GM12878 (cell line): ENCODE data around the gene COX15. TPM values are rescaled to one million over a fixed set of nuclear protein-coding genes. Genes with fewer than 3 reads are reported as not detected.

Source experiments
- BCL11A ChIP-seq: IDR thresholded peaks from 2 replicates; pipeline ENCODE4 v1.6.1; 2011; ENCODE audit warnings: low read depth, low read length
- BRCA1 ChIP-seq: IDR thresholded peaks from 2 replicates; pipeline ENCODE4 v1.6.1; 2011; ENCODE audit warnings: low read depth, low read length, improper control_type of control experiment
- CBX5 ChIP-seq: sonication (generic); IDR thresholded peaks from 2 replicates; pipeline ENCODE4 v1.6.1; 2016; ENCODE audit warnings: low read depth, moderate library complexity, mild to moderate bottlenecking, inconsistent platforms
- HCFC1 ChIP-seq: fragments of 150-350 bp; IDR thresholded peaks from 2 replicates; pipeline ENCODE4 v1.6.1; 2014; ENCODE audit warnings: low read length
- IRF4 ChIP-seq: IDR thresholded peaks from 2 replicates; pipeline ENCODE4 v1.6.1; 2011; ENCODE audit warnings: low read depth, low read length
- NR2C2 ChIP-seq: IDR thresholded peaks from 2 replicates; pipeline ENCODE4 v1.6.1; 2011; ENCODE audit warnings: borderline replicate concordance, low read depth; ENCODE audit not compliant: control insufficient read depth, insufficient read length
- STAT1 ChIP-seq: fragments of 450-650 bp; conservative IDR thresholded peaks from 2 replicates; pipeline ENCODE4 v1.6.1; 2014; ENCODE audit warnings: antibody characterized with exemption, mild to moderate bottlenecking
- ZBED1 ChIP-seq: IDR thresholded peaks from 2 replicates; pipeline ENCODE4 v1.6.1; 2016; ENCODE audit warnings: borderline replicate concordance
- ZNF384 ChIP-seq: IDR thresholded peaks from 2 replicates; pipeline ENCODE4 v1.6.1; 2012; ENCODE audit warnings: low read depth, mild to moderate bottlenecking, low read length, improper control_type of control experiment, borderline replicate concordance
- polyA plus RNA-seq, 11 experiments: library from polyadenylated mRNA; depleted of rRNA in 4 of 11; unstranded in 6 of 11; stranded (reverse) in 5 of 11; fragments of >200 nt; fragmentation: Nextera tagmentation in 4 of 11; fragmentation: Illumina TruSeq in 1 of 11; extraction: Ambion mirVana in 4 of 11; extraction: Trizol in 1 of 11; gene quantifications; 1 replicate in 1 of 11; 2 replicates in 10 of 11; pipeline versions ENCODE4 v1.2.1 to v1.2.3, GENCODE V29; 2011 to 2016; ENCODE audit warnings: inconsistent platforms in 2 of 11, missing spikeins in 2 of 11, low read depth in 1 of 11
- total RNA-seq, 4 experiments: library from RNA; depleted of rRNA in 3 of 4; stranded (reverse); fragments of >200 nt in 3 of 4; fragmentation: Illumina TruSeq in 1 of 4; extraction: Trizol in 1 of 4; gene quantifications; 2 replicates each; pipeline versions ENCODE4 v1.2.1 to v1.2.3, GENCODE V29; 2013 to 2021
- TF ChIP-seq, protein P1 (sequence below): fragments of 450-650 bp; formaldehyde crosslinking; IDR thresholded peaks from 2 replicates; pipeline ENCODE4 v1.4.0; 2022; ENCODE audit warnings: mild to moderate bottlenecking, moderate library complexity
- TF ChIP-seq, protein P2 (sequence below): fragments of 450-650 bp; IDR thresholded peaks from 2 replicates; pipeline ENCODE4 v1.6.1; 2017; ENCODE audit warnings: antibody characterized with exemption, mild to moderate bottlenecking, moderate library complexity
- TF ChIP-seq, protein P3 (sequence below): IDR thresholded peaks from 2 replicates; pipeline ENCODE4 v1.6.1; 2012; ENCODE audit warnings: low read depth, low read length, improper control_type of control experiment
- TF ChIP-seq, protein P4 (sequence below), 3 experiments: IDR thresholded peaks in 2 of 3; conservative IDR thresholded peaks in 1 of 3; 2 replicates each; pipeline ENCODE4 v1.5.1; 2011; ENCODE audit warnings: low read depth in 3 of 3, low read length in 3 of 3, mild to moderate bottlenecking in 3 of 3, control low read depth in 2 of 3, moderate library complexity in 2 of 3, inconsistent platforms in 1 of 3, mixed read lengths in 1 of 3; ENCODE audit not compliant: control insufficient read depth in 2 of 3, insufficient read depth in 1 of 3; ENCODE audit errors: extremely low read depth in 1 of 3
- TF ChIP-seq, protein P5 (sequence below): IDR thresholded peaks from 2 replicates; pipeline ENCODE4 v1.6.1; 2012; ENCODE audit warnings: improper control_type of control experiment, low read depth, low read length; ENCODE audit not compliant: insufficient replicate concordance

Gene COX15
- total and polyA plus RNA-seq, 10 of the 15 experiments (the other 5 are each of a cell fraction or from before 2014, with no cell fraction given), result 30.2 to 50.7 (median 38.3) TPM

DNA sequence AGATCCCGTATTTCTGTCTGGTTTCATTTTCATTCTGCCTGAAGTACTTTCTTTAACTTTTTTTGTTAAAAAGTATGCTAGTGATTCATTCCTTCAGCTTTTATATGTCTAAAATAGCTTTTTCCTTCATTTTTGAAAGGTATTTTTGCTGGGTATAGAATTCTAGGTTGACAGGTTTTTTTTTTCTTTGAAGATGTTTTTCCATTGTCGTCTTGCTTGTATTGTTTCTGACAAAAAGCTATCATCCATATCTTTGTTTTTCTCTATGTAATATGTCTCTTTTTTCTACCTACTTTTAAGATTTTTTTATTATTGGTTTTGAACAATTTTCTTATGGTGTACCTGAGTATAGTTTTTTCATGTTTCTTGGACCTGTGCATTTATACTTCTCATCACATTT lies 8.3 kb upstream of the COX15 start (continued):
- TF ChIP-seq, protein P1, sequence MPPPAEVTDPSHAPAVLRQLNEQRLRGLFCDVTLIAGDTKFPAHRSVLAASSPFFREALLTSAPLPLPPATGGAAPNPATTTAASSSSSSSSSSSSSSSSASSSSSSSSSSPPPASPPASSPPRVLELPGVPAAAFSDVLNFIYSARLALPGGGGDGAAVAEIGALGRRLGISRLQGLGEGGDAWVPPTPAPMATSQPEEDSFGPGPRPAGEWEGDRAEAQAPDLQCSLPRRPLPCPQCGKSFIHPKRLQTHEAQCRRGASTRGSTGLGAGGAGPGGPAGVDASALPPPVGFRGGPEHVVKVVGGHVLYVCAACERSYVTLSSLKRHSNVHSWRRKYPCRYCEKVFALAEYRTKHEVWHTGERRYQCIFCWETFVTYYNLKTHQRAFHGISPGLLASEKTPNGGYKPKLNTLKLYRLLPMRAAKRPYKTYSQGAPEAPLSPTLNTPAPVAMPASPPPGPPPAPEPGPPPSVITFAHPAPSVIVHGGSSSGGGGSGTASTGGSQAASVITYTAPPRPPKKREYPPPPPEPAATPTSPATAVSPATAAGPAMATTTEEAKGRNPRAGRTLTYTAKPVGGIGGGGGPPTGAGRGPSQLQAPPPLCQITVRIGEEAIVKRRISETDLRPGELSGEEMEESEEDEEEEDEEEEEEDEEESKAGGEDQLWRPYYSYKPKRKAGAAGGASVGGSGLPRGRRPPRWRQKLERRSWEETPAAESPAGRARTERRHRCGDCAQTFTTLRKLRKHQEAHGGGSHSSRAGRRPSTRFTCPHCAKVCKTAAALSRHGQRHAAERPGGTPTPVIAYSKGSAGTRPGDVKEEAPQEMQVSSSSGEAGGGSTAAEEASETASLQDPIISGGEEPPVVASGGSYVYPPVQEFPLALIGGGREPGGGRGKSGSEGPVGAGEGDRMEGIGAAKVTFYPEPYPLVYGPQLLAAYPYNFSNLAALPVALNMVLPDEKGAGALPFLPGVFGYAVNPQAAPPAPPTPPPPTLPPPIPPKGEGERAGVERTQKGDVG (CRISPR knock-in tag), result no peak
- TF ChIP-seq BCL11A, result no peak
- peak; percentile 28; the same call in 1 of the 2 replicates for TF ChIP-seq ZNF384
- TF ChIP-seq, protein P2, sequence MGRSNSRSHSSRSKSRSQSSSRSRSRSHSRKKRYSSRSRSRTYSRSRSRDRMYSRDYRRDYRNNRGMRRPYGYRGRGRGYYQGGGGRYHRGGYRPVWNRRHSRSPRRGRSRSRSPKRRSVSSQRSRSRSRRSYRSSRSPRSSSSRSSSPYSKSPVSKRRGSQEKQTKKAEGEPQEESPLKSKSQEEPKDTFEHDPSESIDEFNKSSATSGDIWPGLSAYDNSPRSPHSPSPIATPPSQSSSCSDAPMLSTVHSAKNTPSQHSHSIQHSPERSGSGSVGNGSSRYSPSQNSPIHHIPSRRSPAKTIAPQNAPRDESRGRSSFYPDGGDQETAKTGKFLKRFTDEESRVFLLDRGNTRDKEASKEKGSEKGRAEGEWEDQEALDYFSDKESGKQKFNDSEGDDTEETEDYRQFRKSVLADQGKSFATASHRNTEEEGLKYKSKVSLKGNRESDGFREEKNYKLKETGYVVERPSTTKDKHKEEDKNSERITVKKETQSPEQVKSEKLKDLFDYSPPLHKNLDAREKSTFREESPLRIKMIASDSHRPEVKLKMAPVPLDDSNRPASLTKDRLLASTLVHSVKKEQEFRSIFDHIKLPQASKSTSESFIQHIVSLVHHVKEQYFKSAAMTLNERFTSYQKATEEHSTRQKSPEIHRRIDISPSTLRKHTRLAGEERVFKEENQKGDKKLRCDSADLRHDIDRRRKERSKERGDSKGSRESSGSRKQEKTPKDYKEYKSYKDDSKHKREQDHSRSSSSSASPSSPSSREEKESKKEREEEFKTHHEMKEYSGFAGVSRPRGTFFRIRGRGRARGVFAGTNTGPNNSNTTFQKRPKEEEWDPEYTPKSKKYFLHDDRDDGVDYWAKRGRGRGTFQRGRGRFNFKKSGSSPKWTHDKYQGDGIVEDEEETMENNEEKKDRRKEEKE, result no peak
- TF ChIP-seq CBX5, result 0 out of 2 replicates have a peak, but pooled peaks have one; percentile 75
- no peak for TF ChIP-seq STAT1
- TF ChIP-seq, protein P3, sequence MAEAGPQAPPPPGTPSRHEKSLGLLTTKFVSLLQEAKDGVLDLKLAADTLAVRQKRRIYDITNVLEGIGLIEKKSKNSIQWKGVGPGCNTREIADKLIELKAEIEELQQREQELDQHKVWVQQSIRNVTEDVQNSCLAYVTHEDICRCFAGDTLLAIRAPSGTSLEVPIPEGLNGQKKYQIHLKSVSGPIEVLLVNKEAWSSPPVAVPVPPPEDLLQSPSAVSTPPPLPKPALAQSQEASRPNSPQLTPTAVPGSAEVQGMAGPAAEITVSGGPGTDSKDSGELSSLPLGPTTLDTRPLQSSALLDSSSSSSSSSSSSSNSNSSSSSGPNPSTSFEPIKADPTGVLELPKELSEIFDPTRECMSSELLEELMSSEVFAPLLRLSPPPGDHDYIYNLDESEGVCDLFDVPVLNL, result no peak
- TF ChIP-seq, protein P4, sequence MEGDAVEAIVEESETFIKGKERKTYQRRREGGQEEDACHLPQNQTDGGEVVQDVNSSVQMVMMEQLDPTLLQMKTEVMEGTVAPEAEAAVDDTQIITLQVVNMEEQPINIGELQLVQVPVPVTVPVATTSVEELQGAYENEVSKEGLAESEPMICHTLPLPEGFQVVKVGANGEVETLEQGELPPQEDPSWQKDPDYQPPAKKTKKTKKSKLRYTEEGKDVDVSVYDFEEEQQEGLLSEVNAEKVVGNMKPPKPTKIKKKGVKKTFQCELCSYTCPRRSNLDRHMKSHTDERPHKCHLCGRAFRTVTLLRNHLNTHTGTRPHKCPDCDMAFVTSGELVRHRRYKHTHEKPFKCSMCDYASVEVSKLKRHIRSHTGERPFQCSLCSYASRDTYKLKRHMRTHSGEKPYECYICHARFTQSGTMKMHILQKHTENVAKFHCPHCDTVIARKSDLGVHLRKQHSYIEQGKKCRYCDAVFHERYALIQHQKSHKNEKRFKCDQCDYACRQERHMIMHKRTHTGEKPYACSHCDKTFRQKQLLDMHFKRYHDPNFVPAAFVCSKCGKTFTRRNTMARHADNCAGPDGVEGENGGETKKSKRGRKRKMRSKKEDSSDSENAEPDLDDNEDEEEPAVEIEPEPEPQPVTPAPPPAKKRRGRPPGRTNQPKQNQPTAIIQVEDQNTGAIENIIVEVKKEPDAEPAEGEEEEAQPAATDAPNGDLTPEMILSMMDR (IDR thresholded peaks at IDR 0.05 in 2 of 3, conservative IDR thresholded peaks at IDR 0.05 in 1 of 3; ENCODE audit: control insufficient read depth in 2 of 3, extremely low read depth in 1 of 3, insufficient read depth in 1 of 3, low read depth in 3 of 3, low read length in 3 of 3), result no peak
- TF ChIP-seq, protein P5, sequence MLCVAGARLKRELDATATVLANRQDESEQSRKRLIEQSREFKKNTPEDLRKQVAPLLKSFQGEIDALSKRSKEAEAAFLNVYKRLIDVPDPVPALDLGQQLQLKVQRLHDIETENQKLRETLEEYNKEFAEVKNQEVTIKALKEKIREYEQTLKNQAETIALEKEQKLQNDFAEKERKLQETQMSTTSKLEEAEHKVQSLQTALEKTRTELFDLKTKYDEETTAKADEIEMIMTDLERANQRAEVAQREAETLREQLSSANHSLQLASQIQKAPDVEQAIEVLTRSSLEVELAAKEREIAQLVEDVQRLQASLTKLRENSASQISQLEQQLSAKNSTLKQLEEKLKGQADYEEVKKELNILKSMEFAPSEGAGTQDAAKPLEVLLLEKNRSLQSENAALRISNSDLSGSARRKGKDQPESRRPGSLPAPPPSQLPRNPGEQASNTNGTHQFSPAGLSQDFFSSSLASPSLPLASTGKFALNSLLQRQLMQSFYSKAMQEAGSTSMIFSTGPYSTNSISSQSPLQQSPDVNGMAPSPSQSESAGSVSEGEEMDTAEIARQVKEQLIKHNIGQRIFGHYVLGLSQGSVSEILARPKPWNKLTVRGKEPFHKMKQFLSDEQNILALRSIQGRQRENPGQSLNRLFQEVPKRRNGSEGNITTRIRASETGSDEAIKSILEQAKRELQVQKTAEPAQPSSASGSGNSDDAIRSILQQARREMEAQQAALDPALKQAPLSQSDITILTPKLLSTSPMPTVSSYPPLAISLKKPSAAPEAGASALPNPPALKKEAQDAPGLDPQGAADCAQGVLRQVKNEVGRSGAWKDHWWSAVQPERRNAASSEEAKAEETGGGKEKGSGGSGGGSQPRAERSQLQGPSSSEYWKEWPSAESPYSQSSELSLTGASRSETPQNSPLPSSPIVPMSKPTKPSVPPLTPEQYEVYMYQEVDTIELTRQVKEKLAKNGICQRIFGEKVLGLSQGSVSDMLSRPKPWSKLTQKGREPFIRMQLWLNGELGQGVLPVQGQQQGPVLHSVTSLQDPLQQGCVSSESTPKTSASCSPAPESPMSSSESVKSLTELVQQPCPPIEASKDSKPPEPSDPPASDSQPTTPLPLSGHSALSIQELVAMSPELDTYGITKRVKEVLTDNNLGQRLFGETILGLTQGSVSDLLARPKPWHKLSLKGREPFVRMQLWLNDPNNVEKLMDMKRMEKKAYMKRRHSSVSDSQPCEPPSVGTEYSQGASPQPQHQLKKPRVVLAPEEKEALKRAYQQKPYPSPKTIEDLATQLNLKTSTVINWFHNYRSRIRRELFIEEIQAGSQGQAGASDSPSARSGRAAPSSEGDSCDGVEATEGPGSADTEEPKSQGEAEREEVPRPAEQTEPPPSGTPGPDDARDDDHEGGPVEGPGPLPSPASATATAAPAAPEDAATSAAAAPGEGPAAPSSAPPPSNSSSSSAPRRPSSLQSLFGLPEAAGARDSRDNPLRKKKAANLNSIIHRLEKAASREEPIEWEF, result no peak
- TF ChIP-seq IRF4, result no peak
- TF ChIP-seq NR2C2, result no peak
- TF ChIP-seq ZBED1, result no peak
- TF ChIP-seq BRCA1, result no peak
- no peak for TF ChIP-seq HCFC1
